Karpas-422 (cell line): ENCODE results near the gene WNT9B. TPM values are rescaled to one million over a fixed set of nuclear protein-coding genes. Genes with fewer than 3 reads are reported as not detected.
"Not testable (repeated sequence)": the region's sequence is repeated elsewhere in the genome, so short reads cannot be mapped to it uniquely, and the experiment has no call there.

Experiments
- DNase-seq: peaks from one replicate; pipeline ENCODE4 v3.0.0-alpha.2; 2015
- H2AFZ ChIP-seq: fragments of 200-600 bp; sonication (generic); 2 replicates; pipeline ENCODE4 v1.6.1; 2014; ENCODE audit warnings: antibody characterized with exemption, low read length, mixed read lengths
- H3K27ac ChIP-seq: fragments of 200-600 bp; sonication (generic); 2 replicates; pipeline ENCODE4 v1.5.1; 2014; ENCODE audit warnings: mild to moderate bottlenecking, low read length, moderate library complexity
- H3K27me3 ChIP-seq: fragments of 200-600 bp; sonication (generic); 2 replicates; pipeline ENCODE4 v1.6.1; 2014; ENCODE audit warnings: low read length, mixed read lengths
- H3K36me3 ChIP-seq: fragments of 200-600 bp; sonication (generic); 2 replicates; pipeline ENCODE4 v1.6.1; 2014; ENCODE audit warnings: low read length, mixed read lengths; ENCODE audit not compliant: insufficient read depth
- H3K4me1 ChIP-seq: fragments of 200-600 bp; sonication (generic); 2 replicates; pipeline ENCODE4 v1.6.1; 2014; ENCODE audit warnings: mild to moderate bottlenecking, low read length, mixed read lengths
- H3K4me2 ChIP-seq: fragments of 200-600 bp; sonication (generic); 2 replicates; pipeline ENCODE4 v1.6.1; 2014; ENCODE audit warnings: low read length, low read depth, mild to moderate bottlenecking; ENCODE audit not compliant: poor library complexity, severe bottlenecking
- H3K4me3 ChIP-seq: fragments of 200-600 bp; sonication (generic); 2 replicates; pipeline ENCODE4 v1.5.1; 2014; ENCODE audit warnings: mild to moderate bottlenecking, antibody characterized with exemption, low read length, mixed read lengths
- H3K79me2 ChIP-seq: fragments of 200-600 bp; sonication (generic); 2 replicates; pipeline ENCODE4 v1.6.1; 2014; ENCODE audit warnings: mild to moderate bottlenecking, low read length, mixed read lengths
- H3K9ac ChIP-seq: fragments of 200-600 bp; sonication (generic); 2 replicates; pipeline ENCODE4 v1.6.0; 2014; ENCODE audit warnings: low read length
- H3K9me2 ChIP-seq: fragments of 200-600 bp; sonication (generic), shearing (Covaris generic); replicated peaks from 2 replicates; pipeline ENCODE4 v1.6.0; 2014; ENCODE audit warnings: mild to moderate bottlenecking, low read length, moderate library complexity; ENCODE audit not compliant: insufficient read depth
- H3K9me3 ChIP-seq: fragments of 300-700, 200-600 bp; sonication (generic); 2 replicates; pipeline ENCODE4 v1.6.1; 2014; ENCODE audit warnings: low read length, mixed read lengths
- H4K20me1 ChIP-seq: fragments of 200-600 bp; sonication (generic); 2 replicates; pipeline ENCODE4 v1.6.1; 2014; ENCODE audit warnings: mild to moderate bottlenecking, antibody characterized with exemption, low read length, low read depth; ENCODE audit not compliant: insufficient read depth
- total RNA-seq: library from RNA; depleted of rRNA; stranded (reverse); fragments of >200 nt; shearing (Covaris generic); gene quantifications from 2 replicates; pipeline ENCODE4 v1.2.3, GENCODE V29; 2014; ENCODE audit warnings: low replicate concordance

Gene WNT9B
- total RNA-seq, 1 experiment from 2014 or later: not detected

GRCh38 chr17:46840596-46840995 lies 10.8 kb upstream of the WNT9B start:
- not testable (repeated sequence) for H3K79me2 ChIP-seq, DNase-seq, H3K27me3 ChIP-seq, H2AFZ ChIP-seq, H3K27ac ChIP-seq, H3K4me2 ChIP-seq, H3K9me2 ChIP-seq, H4K20me1 ChIP-seq, H3K4me3 ChIP-seq, H3K9ac ChIP-seq, H3K9me3 ChIP-seq, H3K36me3 ChIP-seq, H3K4me1 ChIP-seq

DNA sequence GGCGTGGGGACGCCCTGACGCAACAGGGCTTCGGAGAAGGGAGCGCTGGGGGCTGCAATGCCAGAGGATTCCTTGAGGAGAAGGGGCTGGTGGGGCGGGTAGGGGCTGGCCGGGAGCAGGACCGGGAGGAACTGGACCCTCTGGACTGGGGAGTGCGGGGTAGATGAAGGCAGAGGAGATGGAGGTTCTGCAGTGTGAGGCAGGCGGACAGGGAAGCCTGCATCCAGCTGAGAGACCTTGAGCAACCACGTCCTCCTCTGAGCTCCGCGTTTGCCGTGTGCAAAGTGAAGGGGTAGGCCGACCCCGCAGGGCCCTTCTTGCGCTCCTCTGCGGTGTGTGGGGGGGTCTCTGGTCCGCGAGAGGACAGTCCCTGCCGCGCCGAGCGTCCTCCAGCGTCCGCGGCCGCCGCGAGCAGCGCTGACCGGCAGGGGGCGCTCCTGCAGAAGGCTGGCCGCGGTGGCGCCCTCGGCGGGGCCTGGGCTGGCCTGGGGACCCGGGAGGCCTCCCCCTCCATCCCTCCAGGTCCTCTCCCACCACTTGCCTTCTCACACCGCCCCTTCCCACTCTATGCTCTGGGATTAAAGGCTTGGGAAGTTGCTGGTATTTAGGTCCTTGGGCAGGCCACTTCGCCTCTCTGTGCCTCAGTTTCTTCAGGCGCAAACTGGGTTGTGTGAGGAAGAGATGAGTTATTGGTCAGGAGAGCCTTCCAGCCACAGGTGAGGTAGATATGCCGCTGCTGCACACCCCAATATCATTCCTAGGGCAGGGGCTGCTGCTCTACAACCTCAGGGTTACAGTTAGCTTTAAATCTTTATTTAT lies 9.6 kb upstream of the WNT9B start:
- no peak for DNase-seq
- Histone ChIP-seq H3K36me3 (no peaks in the 10 kb centered on the region), H3K4me3 (no peak overlapping the region), H4K20me1 (no peaks in the 10 kb centered on the region), H3K27ac (no peak overlapping the region), H3K27me3 (no peaks in the 10 kb centered on the region), H2AFZ (no peak overlapping the region), H3K9me2 (no peaks in the 10 kb centered on the region), H3K4me1 (no peaks in the 10 kb centered on the region), H3K9ac (no peak overlapping the region), H3K79me2 (no peaks in the 10 kb centered on the region), H3K9me3 (0 out of 2 replicates have a peak, but pooled peaks cover 9% of the 10 kb centered on the region), H3K4me2 (no peak overlapping the region)

GRCh38 chr17:46842835-46843234 lies 8.5 kb upstream of the WNT9B start:
- no peak overlapping the region for H3K4me3 ChIP-seq
- peak; percentile 65 for DNase-seq
- no peak overlapping the region for H3K4me2 ChIP-seq
- no peaks in the 10 kb centered on the region for H3K9me2 ChIP-seq
- no peaks in the 10 kb centered on the region for H3K27me3 ChIP-seq
- no peak overlapping the region for H3K9ac ChIP-seq
- no peaks in the 10 kb centered on the region for H3K4me1 ChIP-seq
- 0 out of 2 replicates have a peak, but pooled peaks cover 9% of the 10 kb centered on the region for H3K9me3 ChIP-seq
- no peak overlapping the region for H3K27ac ChIP-seq
- H2AFZ ChIP-seq: no peak overlapping the region
- no peaks in the 10 kb centered on the region for H3K79me2 ChIP-seq
- H3K36me3 ChIP-seq: no peaks in the 10 kb centered on the region
- H4K20me1 ChIP-seq: no peaks in the 10 kb centered on the region

- Histone ChIP-seq H3K9ac (no peak overlapping the region), H3K9me2 (no peaks in the 10 kb centered on the region), H3K36me3 (no peaks in the 10 kb centered on the region), H3K79me2 (no peaks in the 10 kb centered on the region), H3K27me3 (no peaks in the 10 kb centered on the region), H3K4me2 (no peak overlapping the region), H3K27ac (no peak overlapping the region), H2AFZ (no peak overlapping the region), H3K9me3 (0 out of 2 replicates have a peak, but pooled peaks cover 9% of the 10 kb centered on the region), H4K20me1 (no peaks in the 10 kb centered on the region), H3K4me3 (no peak overlapping the region), H3K4me1 (no peaks in the 10 kb centered on the region)
- DNase-seq: no peak
Observed at GRCh38 chr17:46847204-46848191, 3.9 kb upstream of the WNT9B start.

GRCh38 chr17:46848534-46848933 lies 2.8 kb upstream of the WNT9B start:
- H4K20me1 ChIP-seq: no peaks in the 10 kb centered on the region
- no peaks in the 10 kb centered on the region for H3K36me3 ChIP-seq
- no peak overlapping the region for H3K27ac ChIP-seq
- no peak overlapping the region for H3K4me2 ChIP-seq
- no peak overlapping the region for H2AFZ ChIP-seq
- H3K27me3 ChIP-seq: no peaks in the 10 kb centered on the region
- no peak overlapping the region for H3K9ac ChIP-seq
- H3K4me1 ChIP-seq: no peaks in the 10 kb centered on the region
- no peaks in the 10 kb centered on the region for H3K79me2 ChIP-seq
- no peak for DNase-seq
- H3K9me3 ChIP-seq: 0 out of 2 replicates have a peak, but pooled peaks cover under 1% of the 10 kb centered on the region
- no peak overlapping the region for H3K4me3 ChIP-seq
- no peaks in the 10 kb centered on the region for H3K9me2 ChIP-seq

DNA sequence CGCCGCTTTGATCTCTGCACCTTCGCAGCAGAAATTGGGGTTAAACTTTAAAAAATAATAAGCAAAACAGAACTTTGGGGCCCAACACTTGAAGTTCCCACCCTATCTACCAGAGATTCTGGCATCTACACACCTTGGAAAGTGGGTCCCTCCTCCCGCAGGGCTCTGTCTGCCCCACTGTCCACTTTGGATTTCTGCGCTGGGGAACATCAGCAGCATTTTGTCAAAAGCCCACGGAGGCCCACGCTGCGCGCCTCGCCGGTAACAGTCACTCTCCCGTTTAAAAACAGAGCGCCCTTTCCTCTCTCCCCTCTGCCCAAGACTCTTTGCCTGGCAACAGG lies 725 bp upstream of the WNT9B start:
- no peak for DNase-seq
- no peaks in the 10 kb centered on the region for H4K20me1 ChIP-seq
- H3K36me3 ChIP-seq: no peaks in the 10 kb centered on the region
- H3K27me3 ChIP-seq: no peaks in the 10 kb centered on the region
- no peaks in the 10 kb centered on the region for H3K9me2 ChIP-seq
- H3K79me2 ChIP-seq: no peaks in the 10 kb centered on the region
- no peaks in the 10 kb centered on the region for H3K4me1 ChIP-seq
- no peak overlapping the region for H2AFZ ChIP-seq
- no peak overlapping the region for H3K27ac ChIP-seq
- H3K9ac ChIP-seq: no peak overlapping the region
- H3K9me3 ChIP-seq: no peaks in the 10 kb centered on the region
- H3K4me2 ChIP-seq: no peak overlapping the region
- no peak overlapping the region for H3K4me3 ChIP-seq

- H3K4me3 ChIP-seq: no peak overlapping the region
- H3K27ac ChIP-seq: no peak overlapping the region
- no peak for DNase-seq
- H2AFZ ChIP-seq: no peak overlapping the region
- no peaks in the 10 kb centered on the region for H3K27me3 ChIP-seq
- no peaks in the 10 kb centered on the region for H3K36me3 ChIP-seq
- no peaks in the 10 kb centered on the region for H3K79me2 ChIP-seq
- no peak overlapping the region for H3K9ac ChIP-seq
- H4K20me1 ChIP-seq: no peaks in the 10 kb centered on the region
- H3K9me3 ChIP-seq: no peaks in the 10 kb centered on the region
- H3K4me2 ChIP-seq: no peak overlapping the region
- no peaks in the 10 kb centered on the region for H3K9me2 ChIP-seq
- H3K4me1 ChIP-seq: no peaks in the 10 kb centered on the region
Observed at GRCh38 chr17:46853896-46854444, 2.6 kb downstream of the WNT9B start.

GRCh38 chr17:46854515-46854914 lies 3.1 kb downstream of the WNT9B start:
- Histone ChIP-seq H3K4me1 (no peaks in the 10 kb centered on the region), H3K4me3 (no peak overlapping the region), H3K27me3 (no peaks in the 10 kb centered on the region), H3K36me3 (no peaks in the 10 kb centered on the region), H3K27ac (no peak overlapping the region), H3K9ac (no peak overlapping the region), H2AFZ (no peak overlapping the region), H3K9me2 (no peaks in the 10 kb centered on the region), H3K4me2 (no peak overlapping the region), H3K79me2 (no peaks in the 10 kb centered on the region), H3K9me3 (no peaks in the 10 kb centered on the region), H4K20me1 (no peaks in the 10 kb centered on the region)
- no peak for DNase-seq
